ENCODE data around the gene FANK1.
A peak's percentile ranks its signal among the peaks of the same experiment; 100 is the strongest.
"Not testable (repeated sequence)": the region's sequence is repeated elsewhere in the genome, so short reads cannot be mapped to it uniquely, and the experiment has no call there.

The FANK1 gene

DNA sequence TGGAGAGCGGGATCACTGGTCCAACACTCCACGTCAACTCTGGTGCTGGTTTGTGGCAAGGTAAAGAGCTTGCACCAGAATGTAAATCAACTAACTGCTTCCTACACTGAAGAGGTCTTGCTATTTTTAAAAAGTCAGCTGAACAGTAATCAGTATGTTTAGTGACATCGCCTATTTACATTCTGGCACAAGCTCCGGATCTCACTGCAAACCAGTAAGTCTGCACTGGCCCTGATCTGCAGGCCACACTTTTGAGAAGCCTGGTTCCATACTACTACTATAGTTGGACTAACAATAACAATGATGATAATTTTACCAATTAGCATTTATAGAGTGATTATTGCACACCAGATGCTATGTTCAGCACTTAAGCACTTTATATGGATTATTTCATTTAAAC lies 6.9 kb upstream of the FANK1 start:
- DNase-seq (ENCODE audit: low spot score), result not testable (repeated sequence)

DNA sequence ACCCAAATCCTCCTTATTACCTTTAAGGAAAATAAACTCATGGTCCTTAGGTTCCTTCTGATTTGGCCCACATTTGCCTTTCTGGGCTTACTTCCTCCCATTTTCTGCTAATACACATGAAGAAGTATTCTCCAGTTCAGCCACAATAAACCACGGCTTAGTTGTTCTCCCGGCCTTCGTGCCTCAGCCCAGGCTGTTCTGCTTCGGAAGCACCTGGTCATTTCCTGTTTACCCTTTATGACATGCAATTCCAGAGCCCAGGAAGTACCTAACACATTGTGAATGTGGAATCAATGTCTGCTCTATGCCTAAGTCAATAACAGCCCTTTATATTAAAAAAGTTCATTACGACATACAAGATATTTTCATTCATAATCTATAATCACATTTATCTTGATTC lies 4.0 kb upstream of the FANK1 start:
- DNase-seq (ENCODE audit: low spot score), result not testable (repeated sequence)

DNA sequence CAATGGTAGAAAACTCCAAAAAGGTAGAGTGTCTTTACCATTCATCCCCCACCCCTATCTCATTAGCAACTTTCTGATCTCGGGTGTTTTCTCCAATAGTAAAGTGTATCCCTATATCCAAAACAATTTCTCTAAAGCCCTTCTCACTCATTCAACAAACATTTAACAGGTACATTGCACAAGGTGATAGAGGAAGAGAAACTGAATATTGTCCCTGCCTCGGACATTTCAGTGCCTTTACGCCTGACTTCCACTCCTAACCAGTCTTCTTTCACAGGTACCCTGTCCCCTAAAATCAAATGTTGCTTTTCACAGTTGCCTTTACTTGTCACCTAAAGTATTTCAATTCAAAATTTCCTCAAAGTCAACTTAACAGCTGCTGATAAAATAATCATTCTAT lies 2.2 kb upstream of the FANK1 start:
- not testable (repeated sequence) for DNase-seq (ENCODE audit: low spot score)

DNA sequence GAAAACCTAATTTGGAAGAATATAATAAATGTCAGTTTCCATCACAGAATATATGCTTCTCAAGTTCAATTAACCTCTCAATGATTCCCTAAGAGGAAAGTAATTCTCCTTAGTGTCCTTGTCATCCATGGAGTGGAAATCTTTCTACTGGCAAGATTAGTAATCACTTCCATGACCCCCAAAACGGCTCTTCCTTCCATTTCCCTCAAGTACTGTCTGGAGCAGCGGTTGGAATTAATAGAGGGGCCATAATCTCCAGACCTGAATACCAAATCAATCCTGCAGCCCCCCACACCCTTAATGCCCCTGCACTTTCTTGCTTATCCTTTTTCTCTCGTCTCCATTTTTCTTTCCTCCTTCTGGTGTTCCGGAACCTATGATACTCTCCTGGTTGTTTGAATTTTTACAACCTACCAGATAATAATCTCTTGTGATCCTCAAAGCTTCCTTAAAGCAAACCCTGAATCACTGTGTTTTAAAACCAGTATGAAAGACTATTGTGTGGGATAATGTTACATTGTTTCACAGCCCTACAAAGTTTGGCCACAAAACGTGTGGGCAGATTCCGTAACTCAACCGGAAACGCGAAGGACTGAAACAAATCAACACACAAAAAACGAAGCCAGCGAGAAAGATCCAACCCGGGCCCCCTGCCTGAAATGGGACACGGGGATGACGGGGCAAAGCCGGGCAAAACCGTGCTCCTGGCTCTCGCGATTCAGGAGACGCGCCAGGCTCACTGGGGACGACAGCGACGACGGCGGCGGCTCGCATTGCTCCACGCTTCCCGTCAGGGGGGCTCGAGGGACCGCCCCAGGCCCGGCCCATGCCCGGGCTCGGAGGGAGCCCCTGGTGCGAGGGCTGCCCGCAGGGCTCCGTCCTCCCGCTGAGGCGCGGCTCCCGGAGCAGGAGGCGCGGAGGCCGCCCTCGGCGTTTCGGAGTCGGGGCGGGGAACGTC lies 955 bp upstream of the FANK1 start:
- DNase-seq (ENCODE audit: low spot score), result peak; percentile 63

DNA sequence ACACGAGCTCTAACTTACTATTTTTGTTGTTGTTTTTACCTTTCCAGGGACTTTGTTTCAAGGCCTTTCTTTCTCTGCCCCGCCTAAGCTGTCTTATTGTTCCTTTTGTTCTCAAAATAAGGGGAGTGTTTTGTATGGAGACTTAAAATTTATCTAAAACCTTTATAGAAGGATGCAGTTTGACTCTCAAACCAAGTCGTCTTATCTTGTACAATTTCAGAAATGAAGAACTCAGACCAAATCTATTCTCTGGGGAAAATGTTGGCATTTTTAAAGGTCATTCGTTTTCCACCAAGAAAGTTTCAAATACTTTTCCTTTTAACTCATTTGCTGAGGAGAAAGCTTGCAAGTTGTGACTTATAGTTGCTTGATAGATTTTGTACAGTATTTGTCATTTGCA lies 953 bp downstream of the FANK1 start:
- not testable (repeated sequence) for DNase-seq (ENCODE audit: low spot score)

DNA sequence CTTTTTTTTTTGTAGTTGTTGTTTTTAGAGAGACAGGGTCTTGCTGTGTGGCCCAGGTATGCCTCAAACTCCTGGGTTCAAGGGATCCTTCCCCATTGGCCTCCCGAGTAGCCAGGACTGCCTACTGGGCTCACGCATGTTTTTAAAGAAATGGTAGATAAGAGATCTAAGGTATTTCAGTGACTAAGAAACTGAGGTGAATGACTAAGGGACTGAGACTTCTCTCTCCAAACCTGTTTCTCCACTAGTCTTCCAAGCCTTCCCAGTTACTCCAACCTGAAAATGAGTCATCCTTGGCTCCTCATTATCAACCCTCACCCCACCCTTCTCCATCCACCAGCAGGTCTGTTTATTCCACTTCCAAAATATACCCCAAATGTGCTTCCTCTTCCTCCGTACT lies 4.6 kb downstream of the FANK1 start:
- not testable (repeated sequence) for DNase-seq (ENCODE audit: low spot score)

DNA sequence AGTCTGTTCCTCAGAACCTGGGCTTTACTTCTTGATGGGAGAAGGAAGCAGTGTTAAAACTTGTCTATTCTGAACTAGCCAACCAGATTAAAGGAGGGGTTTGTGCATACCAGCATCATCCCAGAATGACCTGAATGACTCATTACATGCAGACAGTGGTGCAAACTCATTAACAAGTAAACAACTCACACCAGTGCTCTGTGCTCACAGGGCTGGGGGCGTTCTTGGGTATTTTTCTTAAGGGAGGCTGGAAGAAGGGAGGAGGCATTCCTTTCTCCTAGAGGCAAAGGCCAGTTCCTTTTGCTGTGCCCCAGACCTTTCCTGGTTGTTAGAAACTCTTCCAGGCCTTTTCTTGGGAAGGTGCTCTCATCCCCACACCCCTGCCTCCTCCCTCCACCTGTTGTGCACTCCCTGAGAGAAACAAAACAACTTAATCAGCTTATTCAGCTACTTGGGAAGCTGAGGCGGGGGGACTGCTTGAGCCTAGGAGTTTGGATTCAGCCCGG lies 6.8 kb downstream of the FANK1 start:
- not testable (repeated sequence) for DNase-seq (ENCODE audit: low spot score)

DNA sequence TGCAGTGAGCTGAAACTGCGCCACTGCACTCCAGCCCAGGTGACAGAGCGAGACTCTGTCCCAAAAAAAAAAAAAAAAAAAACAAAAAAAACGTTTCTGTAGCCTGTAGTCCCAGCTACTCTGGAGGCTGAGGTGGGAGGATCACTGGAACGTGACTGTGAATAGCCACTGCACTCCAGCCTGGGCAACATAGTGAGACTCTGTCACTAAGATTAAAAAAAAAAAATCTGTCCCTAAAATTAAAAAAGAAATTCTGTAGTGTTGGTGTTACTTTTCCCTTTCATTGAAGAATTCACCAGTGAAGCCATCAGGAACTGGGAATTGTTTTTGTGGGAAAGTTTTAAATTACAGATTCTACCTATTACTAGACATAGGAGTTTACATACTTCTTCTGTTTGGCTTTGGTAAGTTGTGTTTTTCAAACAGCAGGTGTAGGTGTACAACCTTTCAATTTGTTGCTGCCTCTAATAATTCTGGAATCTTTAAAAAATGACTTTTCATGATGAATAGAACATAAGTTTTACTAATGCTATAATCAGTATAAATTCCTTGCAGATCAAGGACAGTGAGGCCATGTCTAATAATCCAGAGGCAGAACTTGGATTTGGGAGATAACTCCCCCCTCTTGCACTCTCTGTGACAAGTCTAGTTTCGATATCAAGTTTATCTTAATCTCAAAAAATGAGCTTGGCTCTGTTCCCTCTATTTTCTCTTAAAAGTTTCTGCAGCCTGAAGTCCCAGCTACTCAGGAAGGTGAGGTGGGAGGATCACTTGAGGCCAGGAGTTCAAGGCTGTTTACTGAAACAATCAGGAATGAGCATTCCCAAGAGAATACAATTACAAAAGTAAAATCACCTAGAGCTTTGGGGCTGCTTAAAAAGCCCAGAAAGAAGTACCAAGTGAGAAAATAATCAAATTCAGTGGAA lies 9.0 kb downstream of the FANK1 start:
- not testable (repeated sequence) for DNase-seq (ENCODE audit: low spot score)

DNA sequence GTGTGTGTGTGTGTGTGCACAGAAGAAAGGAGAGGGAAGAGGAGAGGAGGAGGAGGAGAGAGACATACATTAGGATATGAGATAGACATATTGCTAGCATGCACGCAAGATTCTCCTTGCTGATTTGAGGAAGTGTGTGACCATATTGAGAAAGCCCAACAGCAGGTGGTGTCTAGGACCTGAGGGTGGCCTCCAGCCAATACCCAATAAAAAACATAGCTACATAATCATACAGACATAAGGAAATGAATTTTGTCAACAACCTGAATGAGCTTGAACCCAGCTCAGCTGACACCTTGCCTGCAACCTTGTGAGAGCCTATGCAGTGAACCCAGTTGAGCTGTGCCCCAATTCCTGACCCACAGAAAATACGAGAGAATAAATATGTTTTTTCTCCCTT lies 11.2 kb downstream of the FANK1 start:
- DNase-seq (ENCODE audit: low spot score), result not testable (repeated sequence)

DNA sequence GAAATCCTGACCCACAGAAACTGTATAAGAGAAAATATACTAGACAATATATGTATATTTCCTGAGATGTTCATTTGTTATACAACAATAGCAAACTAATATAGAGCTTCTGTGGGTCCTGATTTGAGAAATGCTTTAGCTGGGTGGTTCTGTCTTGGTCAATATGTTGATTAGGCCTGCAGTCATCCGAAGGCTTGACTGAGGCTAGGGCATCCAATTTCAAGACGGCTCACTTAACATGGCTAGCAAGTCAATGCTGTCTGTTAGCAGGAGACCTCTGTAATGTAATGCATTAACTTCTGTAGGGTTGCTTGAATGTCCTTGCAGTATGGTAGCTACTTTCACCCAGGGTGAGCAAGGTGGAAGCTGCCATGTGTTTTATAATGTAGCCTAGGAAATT lies 12.4 kb downstream of the FANK1 start:
- not testable (repeated sequence) for DNase-seq (ENCODE audit: low spot score)

DNA sequence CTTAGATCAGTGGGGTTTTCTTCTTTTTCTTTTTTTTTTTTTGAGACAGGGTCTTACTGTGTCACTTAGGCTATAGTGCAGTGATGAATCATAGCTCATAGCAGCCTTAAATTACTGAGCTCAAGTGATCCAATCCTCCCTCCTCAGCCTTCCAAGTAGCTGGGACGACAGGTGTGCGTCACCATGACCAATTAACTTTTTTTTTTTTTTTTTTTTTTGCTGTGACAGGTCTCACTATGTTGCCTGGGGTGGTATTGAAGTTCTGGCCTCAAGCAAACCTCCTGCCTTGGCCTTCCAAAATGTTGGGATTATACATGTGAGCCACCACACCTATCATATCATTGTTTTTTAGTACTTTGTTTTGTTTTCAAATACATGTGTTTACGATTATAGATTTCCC lies 13.1 kb downstream of the FANK1 start:
- DNase-seq (ENCODE audit: low spot score), result not testable (repeated sequence)

DNA sequence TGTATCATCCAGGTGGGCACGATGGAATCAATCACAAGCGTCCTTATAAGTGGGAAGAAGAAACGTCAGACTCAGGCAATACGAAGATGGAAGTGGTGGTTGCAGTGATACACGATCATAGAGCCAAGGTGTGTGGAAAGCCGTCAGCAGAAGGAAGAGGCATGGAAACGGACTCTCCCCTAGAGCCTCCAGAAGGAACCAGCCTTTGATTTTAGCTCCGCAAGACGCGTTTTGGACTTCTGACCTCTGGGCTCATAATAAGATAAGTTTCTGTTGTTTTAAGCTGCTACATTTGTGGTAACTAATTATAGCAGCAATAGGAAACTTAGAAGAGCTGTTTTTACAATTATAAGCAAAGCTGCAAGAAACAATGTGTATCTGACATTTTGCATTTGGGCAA lies 14.8 kb downstream of the FANK1 start:
- DNase-seq (ENCODE audit: low spot score), result no peak

DNA sequence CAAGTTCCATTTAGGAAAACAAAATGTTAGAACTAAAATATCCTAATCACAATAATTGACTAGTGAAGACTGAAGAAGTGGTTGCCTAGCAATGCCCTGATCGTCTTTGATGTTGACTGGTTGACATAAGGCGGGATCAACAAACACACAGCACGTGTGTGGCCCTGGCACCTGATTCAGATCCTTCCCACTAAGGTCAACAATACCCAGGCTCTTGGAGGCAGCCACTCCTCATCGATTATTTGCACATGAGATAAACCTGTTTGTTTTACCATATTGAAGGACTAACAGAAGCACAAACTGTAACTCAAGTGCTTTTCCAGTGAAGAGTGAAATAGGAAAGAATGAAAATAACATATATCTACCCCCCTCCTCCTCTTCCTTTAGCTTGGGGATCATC lies 15.6 kb downstream of the FANK1 start:
- DNase-seq (ENCODE audit: low spot score), result no peak

DNA sequence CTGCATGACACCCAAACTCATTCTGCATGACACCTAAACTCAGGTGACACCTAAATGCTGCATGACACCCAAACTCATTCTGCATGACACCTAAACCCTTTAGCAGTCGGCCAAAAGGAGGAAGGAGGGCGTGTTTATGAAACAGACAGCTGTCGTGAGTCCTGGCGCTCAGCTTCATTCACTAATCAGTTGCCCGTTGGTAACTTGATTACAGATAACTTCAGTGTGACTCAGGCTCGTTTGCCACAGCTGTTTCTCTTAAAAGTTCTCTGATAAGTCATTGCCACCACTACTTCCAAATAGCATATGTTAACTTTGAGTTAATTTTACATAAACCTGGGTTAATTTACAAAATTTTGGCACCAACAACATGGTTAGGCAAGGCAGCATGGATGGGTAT lies 16.9 kb downstream of the FANK1 start:
- DNase-seq (ENCODE audit: low spot score), result not testable (repeated sequence)

DNA sequence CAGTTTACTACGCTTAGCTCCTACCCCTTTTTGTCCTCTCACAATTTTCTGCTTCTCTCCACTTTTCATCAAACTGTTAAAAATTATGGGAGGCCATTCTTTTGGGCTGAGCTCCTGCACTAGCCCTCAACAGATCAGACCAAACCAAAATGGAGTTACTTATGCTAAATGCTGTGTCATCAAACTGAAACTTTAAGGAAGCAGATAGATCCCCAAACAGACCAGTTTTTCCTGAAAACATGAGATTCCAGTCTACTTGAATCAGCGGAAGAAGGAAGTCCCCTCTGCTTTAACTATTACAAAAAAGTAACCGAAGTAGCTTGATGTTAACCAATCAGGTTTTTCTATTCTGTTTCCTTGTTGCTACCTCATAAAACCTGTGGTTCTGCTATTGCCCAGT lies 20.6 kb downstream of the FANK1 start:
- no peak for DNase-seq (ENCODE audit: low spot score)

DNA sequence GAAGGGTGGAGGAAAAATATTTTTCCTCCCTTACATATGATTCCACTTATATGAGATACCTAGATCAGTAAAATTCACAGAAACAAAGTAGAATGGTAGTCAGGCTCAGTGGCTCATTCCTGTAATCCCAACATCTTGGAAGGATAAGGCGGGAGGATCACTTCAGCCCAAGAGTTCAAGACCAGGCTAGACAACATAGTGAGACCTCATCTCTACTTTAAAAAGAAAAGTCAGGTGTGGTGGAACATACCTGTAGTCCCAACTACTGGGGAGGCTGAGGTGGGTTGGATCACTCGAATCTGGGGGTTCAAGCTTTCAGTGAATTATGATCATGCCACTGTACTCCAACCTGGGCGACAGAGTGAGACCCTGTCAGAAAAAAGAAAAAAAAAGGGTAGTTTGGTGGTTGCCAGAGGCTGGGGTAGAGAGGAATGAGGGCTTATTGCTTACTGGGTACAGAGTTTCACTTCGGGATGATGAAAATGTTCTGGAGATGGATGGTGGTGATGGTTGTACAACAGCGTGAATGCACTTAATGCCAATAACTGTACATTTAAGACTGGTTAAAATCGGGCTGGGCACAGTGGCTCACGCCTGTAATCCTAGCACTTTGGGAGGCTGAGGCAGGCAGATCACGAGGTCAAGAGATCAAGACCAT lies 21.5 kb downstream of the FANK1 start:
- DNase-seq (ENCODE audit: low spot score), result not testable (repeated sequence)

DNA sequence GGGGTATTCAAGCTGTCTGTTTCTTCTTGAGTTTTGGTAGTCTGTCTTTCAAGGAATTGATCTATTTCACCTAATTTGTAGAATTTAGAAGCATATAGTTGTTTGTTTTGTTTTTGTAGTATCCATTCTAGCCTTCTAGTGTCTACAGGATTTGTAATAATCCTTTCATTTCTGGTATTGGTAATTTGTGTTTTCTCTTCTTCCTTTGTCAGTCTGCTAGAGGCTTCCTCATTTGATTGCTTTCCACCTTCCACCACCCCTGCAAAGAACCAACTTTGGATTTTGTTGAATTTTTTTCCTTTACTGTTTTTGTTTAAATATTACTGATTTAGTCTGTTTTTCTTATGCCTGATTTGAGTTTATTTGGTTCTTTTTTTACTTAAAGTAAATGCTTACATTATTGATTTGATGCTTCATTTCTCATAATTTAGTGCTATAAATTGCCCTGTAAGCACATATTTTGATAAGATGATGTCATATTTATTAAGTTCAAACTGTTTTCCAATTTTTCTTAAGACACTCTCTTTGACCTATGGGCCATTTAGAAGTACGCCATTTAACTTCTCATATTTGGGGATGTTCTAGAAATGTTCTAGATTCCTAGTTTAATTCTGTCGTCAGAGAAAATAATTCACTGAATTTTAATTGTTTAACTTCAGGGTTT lies 25.4 kb downstream of the FANK1 start:
- not testable (repeated sequence) for DNase-seq (ENCODE audit: low spot score)

DNA sequence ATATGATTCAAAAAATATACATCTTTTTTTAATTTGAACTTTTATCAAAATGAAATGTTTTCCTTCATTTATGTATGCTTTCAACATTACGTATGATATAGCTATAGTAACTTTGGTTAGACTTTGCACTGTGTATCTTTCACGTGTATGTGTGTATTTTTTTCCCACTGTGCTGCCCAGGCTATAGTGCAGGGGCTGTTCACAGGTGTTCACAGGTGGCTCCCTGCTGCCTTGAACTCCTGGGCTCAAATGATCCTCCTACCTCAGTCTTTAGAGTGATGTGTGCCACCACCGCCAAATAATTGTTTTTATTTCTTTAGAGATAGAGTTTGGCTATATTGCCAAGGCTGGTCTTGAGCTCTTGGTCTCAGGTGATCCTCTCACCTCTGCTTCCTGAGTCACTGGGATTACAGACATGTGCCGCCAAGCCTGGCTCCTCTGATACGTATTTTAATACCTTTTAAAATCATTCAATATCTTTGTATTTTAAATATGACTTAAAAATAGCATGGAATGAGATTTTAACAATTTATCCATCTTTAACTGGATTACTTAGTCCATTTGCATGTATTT lies 29.0 kb downstream of the FANK1 start:
- no peak for DNase-seq (ENCODE audit: low spot score)

DNA sequence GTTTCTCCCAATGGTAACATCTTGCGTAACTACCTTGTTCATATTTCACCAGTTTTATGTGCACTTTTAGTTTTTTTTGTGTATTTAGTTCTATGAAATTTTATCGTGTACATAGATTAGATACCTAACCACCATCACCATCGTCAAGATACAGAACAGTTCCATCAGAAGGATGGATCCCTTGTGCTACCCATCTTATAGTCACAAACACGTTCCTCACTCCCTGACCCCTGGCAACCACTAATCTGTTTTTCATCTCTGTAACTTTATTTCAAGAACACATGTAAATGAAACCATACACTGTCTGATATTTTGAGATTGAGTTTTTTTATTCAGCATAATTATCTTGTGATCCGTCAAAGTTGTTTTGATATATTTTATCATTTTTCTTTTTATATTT lies 29.9 kb downstream of the FANK1 start:
- no peak for DNase-seq (ENCODE audit: low spot score)

DNA sequence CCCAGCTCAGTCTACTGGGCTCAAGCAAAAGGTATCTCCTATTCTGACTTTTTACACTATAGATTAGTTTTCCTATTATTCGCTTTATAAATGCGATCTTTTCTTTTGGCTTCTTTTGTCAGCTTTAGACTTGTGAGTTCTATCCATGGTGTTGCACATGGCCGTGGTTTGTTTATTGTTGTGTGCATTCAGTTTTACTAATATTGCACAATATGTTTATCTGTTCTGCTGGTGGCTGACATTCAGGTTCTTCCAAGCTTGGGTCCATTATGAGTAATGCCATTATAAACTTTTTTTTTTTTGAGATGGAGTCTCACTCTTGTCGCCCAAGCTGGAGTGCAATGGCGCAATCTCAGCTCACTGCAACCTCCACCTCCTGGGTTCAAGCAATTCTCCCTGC lies 30.9 kb downstream of the FANK1 start:
- DNase-seq (ENCODE audit: low spot score), result not testable (repeated sequence)
